Measurements from ENCODE around the gene KRTAP10-6.
"Not testable (repeated sequence)": the region's sequence is repeated elsewhere in the genome, so short reads cannot be mapped to it uniquely, and the experiment has no call there.

- not testable (repeated sequence) for TF ChIP-seq CTCF, POLR2A (IDR thresholded peaks at IDR 0.05)
Observed at GRCh38 chr21:44550285-44550684, 42.0 kb downstream of the KRTAP10-6 start.
